ENCODE data around the gene HS6ST3. TPM values are rescaled to one million over a fixed set of nuclear protein-coding genes. Genes with fewer than 3 reads are reported as not detected.
"Not testable (repeated sequence)": the region's sequence is repeated elsewhere in the genome, so short reads cannot be mapped to it uniquely, and the experiment has no call there.

HS6ST3 gene
- total and polyA plus RNA-seq, 2 experiments from 2014 or later: 0.11 TPM; not detected in 1

DNA sequence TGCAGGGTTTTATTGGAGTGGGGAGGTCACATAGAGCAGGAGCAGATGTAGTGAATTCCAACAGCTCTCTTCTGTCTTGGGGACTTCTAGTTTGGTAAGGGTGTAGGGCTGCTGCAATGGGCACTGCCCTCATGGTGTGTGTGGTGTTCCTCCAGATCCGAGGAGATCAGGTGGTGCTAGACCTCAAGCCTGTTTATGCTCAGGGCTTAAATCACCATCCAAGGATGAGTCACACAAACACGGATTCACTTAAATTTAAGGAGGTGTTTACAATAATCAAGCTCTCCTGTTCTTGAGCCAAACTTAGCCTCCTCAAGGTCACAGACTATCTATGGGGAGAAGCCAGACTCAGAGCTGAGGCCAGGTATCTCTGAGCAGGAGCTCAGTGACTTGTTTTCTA, 23.0 kb downstream of the HS6ST3 start:
- H3K4me3 ChIP-seq: no peak overlapping the region
- H4K20me1 ChIP-seq (ENCODE audit: insufficient read depth): no peaks in the 10 kb centered on the region
- H3K4me1 ChIP-seq (ENCODE audit: insufficient read depth): no peaks in the 10 kb centered on the region
- in situ Hi-C loops (cut with MboI): no loop called here
- 49 to 58% methylated on average over 2 of the region's 2 CpGs for WGBS, 2 experiments (ENCODE audit: low coverage in 1 of 2, low lambda C conversion rate in 2 of 2, missing lambda C conversion rate in 2 of 2)
- no peaks in the 10 kb centered on the region for H3K27me3 ChIP-seq (replicated peaks; ENCODE audit: insufficient read depth)
- no peaks in the 10 kb centered on the region for H3K9me2 ChIP-seq (ENCODE audit: insufficient read depth)
- no peak for DNase-seq
- H3K4me2 ChIP-seq (ENCODE audit: unreplicated experiment): no peak overlapping the region
- no peaks in the 10 kb centered on the region for H3K79me2 ChIP-seq (ENCODE audit: insufficient read depth)
- H3K9me3 ChIP-seq (ENCODE audit: low read depth): no peaks in the 10 kb centered on the region
- H2AFZ ChIP-seq: no peak overlapping the region
- H3K36me3 ChIP-seq (ENCODE audit: low read depth): no peaks in the 10 kb centered on the region
- TF ChIP-seq EZH2phosphoT487 (IDR thresholded peaks at IDR 0.05; ENCODE audit: insufficient read depth, low read depth) (no peak), EZH2 (IDR thresholded peaks at IDR 0.05; ENCODE audit: insufficient read depth, poor library complexity, severe bottlenecking) (no peak)
- H3K27ac ChIP-seq: no peak overlapping the region
- H3K9ac ChIP-seq: no peak overlapping the region
- H3F3A ChIP-seq (ENCODE audit: insufficient read depth): no peaks in the 10 kb centered on the region

DNA sequence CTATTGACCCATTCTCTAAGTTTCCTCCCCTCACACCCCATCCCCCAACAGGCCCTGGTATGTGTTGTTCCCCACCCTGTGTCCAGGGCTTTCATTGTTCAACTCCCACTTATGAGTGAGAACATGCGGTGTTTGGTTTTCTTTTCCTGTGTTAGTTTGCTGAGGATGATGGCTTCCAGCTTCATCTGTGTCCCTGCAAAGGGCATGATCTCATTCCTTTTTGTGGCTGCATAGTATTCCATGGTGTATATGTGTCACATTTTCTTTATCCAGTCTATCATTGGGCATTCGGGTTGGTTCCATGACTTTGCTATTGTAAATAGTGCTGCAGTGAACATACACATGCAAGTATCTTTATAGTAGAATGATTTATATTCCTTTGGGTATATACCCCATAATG, 25.5 kb downstream of the HS6ST3 start:
- H3K79me2 ChIP-seq (ENCODE audit: insufficient read depth); H3K9ac ChIP-seq; H3K27ac ChIP-seq; H3K4me1 ChIP-seq (ENCODE audit: insufficient read depth); H3F3A ChIP-seq (ENCODE audit: insufficient read depth); H3K4me3 ChIP-seq; in situ Hi-C loops (cut with MboI); H3K9me3 ChIP-seq (ENCODE audit: low read depth); H3K4me2 ChIP-seq (ENCODE audit: unreplicated experiment); H3K36me3 ChIP-seq (ENCODE audit: low read depth); H3K9me2 ChIP-seq (ENCODE audit: insufficient read depth); H4K20me1 ChIP-seq (ENCODE audit: insufficient read depth); DNase-seq; H3K27me3 ChIP-seq (replicated peaks; ENCODE audit: insufficient read depth); H2AFZ ChIP-seq: not testable (repeated sequence)
- 74 to 75% methylated on average over 2 of the region's 2 CpGs for WGBS, 2 experiments (ENCODE audit: low coverage in 1 of 2, low lambda C conversion rate in 2 of 2, missing lambda C conversion rate in 2 of 2)

DNA sequence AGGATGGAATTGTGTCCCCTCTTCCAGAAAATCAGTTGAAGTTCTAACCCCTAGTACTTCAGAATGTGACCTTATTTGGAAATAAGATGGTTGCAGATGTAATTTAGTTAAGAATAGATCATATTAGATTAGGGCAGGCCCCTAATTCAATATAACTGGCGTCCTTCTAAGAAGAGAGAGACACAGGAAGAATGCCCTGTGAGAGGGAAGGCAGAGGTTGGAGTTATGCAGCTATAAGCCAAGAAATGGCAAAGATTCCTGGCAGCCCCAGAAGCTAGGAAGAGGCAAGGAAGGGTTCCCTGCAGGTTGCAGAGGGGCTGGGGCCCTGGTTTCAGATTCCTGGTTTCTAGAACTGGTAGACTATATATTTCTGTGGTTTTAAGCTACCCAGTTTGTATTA, 30.0 kb downstream of the HS6ST3 start:
- Histone ChIP-seq H3K4me1 (ENCODE audit: insufficient read depth) (no peaks in the 10 kb centered on the region), H3K27me3 (replicated peaks; ENCODE audit: insufficient read depth) (no peaks in the 10 kb centered on the region), H3K9ac (no peak overlapping the region), H3K4me3 (no peak overlapping the region), H3K36me3 (ENCODE audit: low read depth) (no peaks in the 10 kb centered on the region), H3K4me2 (ENCODE audit: unreplicated experiment) (no peak overlapping the region), H3K9me2 (ENCODE audit: insufficient read depth) (no peaks in the 10 kb centered on the region), H3F3A (ENCODE audit: insufficient read depth) (no peaks in the 10 kb centered on the region), H2AFZ (no peak overlapping the region), H3K79me2 (ENCODE audit: insufficient read depth) (no peaks in the 10 kb centered on the region), H3K9me3 (ENCODE audit: low read depth) (no peaks in the 10 kb centered on the region), H4K20me1 (ENCODE audit: insufficient read depth) (no peaks in the 10 kb centered on the region), H3K27ac (no peak overlapping the region)
- in situ Hi-C loops (cut with MboI): no loop called here
- WGBS, 2 experiments (ENCODE audit: low coverage in 1 of 2, low lambda C conversion rate in 2 of 2, missing lambda C conversion rate in 2 of 2): 24 to 39% methylated on average over 1 of the region's 1 CpG
- no peak for TF ChIP-seq EZH2phosphoT487 (IDR thresholded peaks at IDR 0.05; ENCODE audit: insufficient read depth, low read depth)
- no peak for TF ChIP-seq EZH2 (IDR thresholded peaks at IDR 0.05; ENCODE audit: insufficient read depth, poor library complexity, severe bottlenecking)
- no peak for DNase-seq

DNA sequence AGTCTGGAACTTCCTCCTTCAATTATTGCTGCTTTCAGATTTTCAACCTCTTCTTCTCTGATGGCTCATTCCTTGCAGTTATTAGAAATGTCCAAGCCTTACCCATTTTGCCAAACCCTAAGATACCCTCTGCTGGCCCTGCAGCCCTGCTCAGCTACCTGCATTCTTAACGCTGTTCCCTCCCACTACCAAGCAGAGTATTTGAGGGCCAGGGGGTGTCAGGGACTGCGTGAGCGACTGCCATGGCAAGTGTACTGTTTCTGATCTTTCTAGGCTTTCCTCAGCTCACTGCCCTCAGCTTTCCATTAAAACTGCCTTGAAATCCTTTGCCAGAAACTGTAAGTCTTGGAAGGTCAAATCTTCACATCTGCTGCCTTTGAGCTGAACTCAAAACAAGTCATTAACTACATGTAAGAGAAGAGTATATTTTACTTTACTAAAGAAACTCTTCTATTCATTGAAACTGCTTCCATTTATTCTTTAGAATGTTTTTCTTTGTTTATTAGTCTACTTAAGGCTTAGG, 41.0 kb downstream of the HS6ST3 start:
- Histone ChIP-seq H2AFZ (no peak overlapping the region), H3K4me1 (ENCODE audit: insufficient read depth) (no peaks in the 10 kb centered on the region), H3K36me3 (ENCODE audit: low read depth) (no peaks in the 10 kb centered on the region), H3K9ac (no peak overlapping the region), H3K4me2 (ENCODE audit: unreplicated experiment) (no peak overlapping the region), H3K4me3 (no peak overlapping the region), H3F3A (ENCODE audit: insufficient read depth) (no peaks in the 10 kb centered on the region), H3K9me3 (ENCODE audit: low read depth) (no peaks in the 10 kb centered on the region), H3K9me2 (ENCODE audit: insufficient read depth) (no peaks in the 10 kb centered on the region), H4K20me1 (ENCODE audit: insufficient read depth) (no peaks in the 10 kb centered on the region), H3K27ac (no peak overlapping the region), H3K79me2 (ENCODE audit: insufficient read depth) (no peaks in the 10 kb centered on the region), H3K27me3 (replicated peaks; ENCODE audit: insufficient read depth) (no peaks in the 10 kb centered on the region)
- TF ChIP-seq EZH2 (IDR thresholded peaks at IDR 0.05; ENCODE audit: insufficient read depth, poor library complexity, severe bottlenecking) (no peak), EZH2phosphoT487 (IDR thresholded peaks at IDR 0.05; ENCODE audit: insufficient read depth, low read depth) (no peak)
- in situ Hi-C loops (cut with MboI): no loop called here
- WGBS, 2 experiments (ENCODE audit: low coverage in 1 of 2, low lambda C conversion rate in 2 of 2, missing lambda C conversion rate in 2 of 2): 14% methylated on average over 3 of the region's 3 CpGs
- no peak for DNase-seq

DNA sequence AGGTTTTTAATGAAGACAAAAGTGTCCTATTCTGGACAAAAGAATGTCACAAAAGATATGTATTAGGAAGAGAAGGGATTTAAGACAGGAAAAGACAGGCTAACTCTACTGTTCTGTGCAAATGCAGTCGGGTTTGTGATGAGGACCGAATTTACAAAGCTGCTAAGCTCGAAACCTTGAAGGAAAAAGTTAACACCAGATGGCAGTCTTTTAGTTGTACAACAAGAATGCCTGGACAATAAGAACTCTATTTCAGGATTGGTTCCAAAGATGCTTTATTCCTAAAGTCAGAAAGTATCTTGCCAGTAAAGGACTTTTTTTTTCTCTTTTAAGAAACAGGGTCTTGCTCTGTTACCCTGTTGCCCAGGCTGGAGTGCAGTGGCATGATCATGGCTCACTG, 51.1 kb downstream of the HS6ST3 start:
- DNase-seq: peak; percentile 50
- in situ Hi-C loops (cut with MboI): no loop called here

More for the DNA sequence above, 51.1 kb downstream of the HS6ST3 start:
- TF ChIP-seq EZH2 (IDR thresholded peaks at IDR 0.05; ENCODE audit: insufficient read depth, poor library complexity, severe bottlenecking) (no peak), EZH2phosphoT487 (IDR thresholded peaks at IDR 0.05; ENCODE audit: insufficient read depth, low read depth) (no peak)
- Histone ChIP-seq H3K27me3 (replicated peaks; ENCODE audit: insufficient read depth) (no peaks in the 10 kb centered on the region), H3F3A (ENCODE audit: insufficient read depth) (no peaks in the 10 kb centered on the region), H3K9me2 (ENCODE audit: insufficient read depth) (no peaks in the 10 kb centered on the region), H3K9ac (no peak overlapping the region), H3K9me3 (ENCODE audit: low read depth) (no peaks in the 10 kb centered on the region), H3K4me3 (no peak overlapping the region), H3K4me1 (ENCODE audit: insufficient read depth) (no peaks in the 10 kb centered on the region), H2AFZ (0 out of 2 replicates have a peak overlapping the region, but pooled peaks have one; percentile 50), H3K36me3 (ENCODE audit: low read depth) (no peaks in the 10 kb centered on the region), H3K79me2 (ENCODE audit: insufficient read depth) (no peaks in the 10 kb centered on the region), H3K27ac (no peak overlapping the region), H4K20me1 (ENCODE audit: insufficient read depth) (no peaks in the 10 kb centered on the region), H3K4me2 (ENCODE audit: unreplicated experiment) (no peak overlapping the region)
- whole genome bisulfite sequencing, 2 experiments (ENCODE audit: low coverage in 1 of 2, low lambda C conversion rate in 2 of 2, missing lambda C conversion rate in 2 of 2): 5 to 11% methylated on average over 3 of the region's 3 CpGs

Measured in GM23248 (cell line).